PC-3 (cell line): ENCODE measurements around the gene RET. TPM values are rescaled to one million over a fixed set of nuclear protein-coding genes. Genes with fewer than 3 reads are reported as not detected.

ENCODE experiments used
- ATAC-seq: fragments of 200-7000 bp; cut with Tn5 transposase; 2 replicates; pipeline ENCODE4 v1.9.1; 2020; ENCODE audit warnings: mild to moderate bottlenecking, moderate library complexity
- BruUV-seq: library from RNA; stranded (reverse); fragments of 400-500 nt; replicated peaks from 2 replicates; lab custom pipeline; 2021; lab: Mats Ljungman, UMichigan
- CTCF ChIA-PET: fragments of 300-600 bp; sonication (Branson Sonifier 250); formaldehyde crosslinking; loops from one replicate; lab custom pipeline; 2022; ENCODE audit warnings: antibody characterized with exemption; lab: Charles Lee
- POLR2A ChIA-PET: fragments of 300-600 bp; sonication (Branson Sonifier 250); formaldehyde crosslinking; loops from one replicate; lab custom pipeline; 2022; ENCODE audit warnings: antibody characterized with exemption; ENCODE audit not compliant: unreplicated experiment; lab: Charles Lee
- DNase-seq: peaks from one replicate; pipeline ENCODE4 v3.0.0-alpha.2; 2015
- H2AFZ ChIP-seq: fragments of 300-600 bp; sonication (generic); 2 replicates; pipeline ENCODE4 v1.6.0; 2016; ENCODE audit warnings: antibody characterized with exemption, low read length
- H3F3A ChIP-seq: fragments of 300-600 bp; sonication (generic); one replicate; pipeline ENCODE4 v1.6.0; 2017; ENCODE audit warnings: antibody characterized with exemption, low read length, control low read depth, mild to moderate bottlenecking; ENCODE audit not compliant: unreplicated experiment
- H3K27ac ChIP-seq: fragments of 300-600 bp; sonication (generic); 2 replicates; pipeline ENCODE4 v1.5.1; 2016; ENCODE audit warnings: mild to moderate bottlenecking, low read length
- H3K27me3 ChIP-seq: fragments of 300-600 bp; sonication (generic); 2 replicates; pipeline ENCODE4 v1.6.1; 2016; ENCODE audit warnings: low read length, mixed read lengths
- H3K36me3 ChIP-seq: fragments of 300-600 bp; sonication (generic); 2 replicates; pipeline ENCODE4 v1.6.1; 2016; ENCODE audit warnings: low read depth, mixed run types, low read length, mixed read lengths
- H3K4me1 ChIP-seq: fragments of 300-600 bp; sonication (generic); 2 replicates; pipeline ENCODE4 v1.5.1; 2016; ENCODE audit warnings: low read length; ENCODE audit not compliant: insufficient read depth
- H3K4me2 ChIP-seq: fragments of 300-600 bp; sonication (generic); 2 replicates; pipeline ENCODE4 v1.6.0; 2016; ENCODE audit warnings: low read length
- H3K4me3 ChIP-seq: fragments of 300-600 bp; sonication (generic); 2 replicates; pipeline ENCODE4 v1.5.1; 2016; ENCODE audit warnings: mild to moderate bottlenecking, low read length, mixed read lengths
- H3K79me2 ChIP-seq: fragments of 300-600 bp; sonication (generic); 2 replicates; pipeline ENCODE4 v1.6.1; 2017; ENCODE audit warnings: low read length, mixed read lengths
- H3K9ac ChIP-seq: fragments of 300-600 bp; sonication (generic); 2 replicates; pipeline ENCODE4 v1.6.0; 2016; ENCODE audit warnings: mild to moderate bottlenecking, low read length
- H3K9me2 ChIP-seq: fragments of 300-600 bp; sonication (generic); replicated peaks from 2 replicates; pipeline ENCODE4 v1.6.1; 2016; ENCODE audit warnings: mixed run types, low read length, mixed read lengths
- H3K9me3 ChIP-seq: fragments of 300-600 bp; sonication (generic); 2 replicates; pipeline ENCODE4 v1.6.1; 2016; ENCODE audit warnings: low read length, mixed read lengths
- H4K20me1 ChIP-seq: fragments of 300-600 bp; sonication (generic); 2 replicates; pipeline ENCODE4 v1.6.1; 2016; ENCODE audit warnings: low read length, mixed read lengths
- CTCF ChIP-seq: fragments of 300-600 bp; sonication (generic); conservative IDR thresholded peaks from 2 replicates; pipeline ENCODE4 v1.5.1; 2017; ENCODE audit warnings: antibody characterized with exemption, low read depth, mild to moderate bottlenecking, low read length
- EZH2 ChIP-seq: fragments of 300-600 bp; sonication (generic); IDR thresholded peaks from one replicate; pipeline ENCODE4 v1.6.1; 2017; ENCODE audit warnings: antibody characterized with exemption, mild to moderate bottlenecking, low read length; ENCODE audit not compliant: unreplicated experiment
- EZH2phosphoT487 ChIP-seq: fragments of 300-600 bp; sonication (generic); IDR thresholded peaks from 2 replicates; pipeline ENCODE4 v1.6.1; 2018; ENCODE audit warnings: mild to moderate bottlenecking, antibody characterized with exemption, low read length, borderline replicate concordance
- intact Hi-C: fragments of 100-400 bp; cut with micrococcal nuclease; formaldehyde crosslinking; loops from 2 replicates; pipeline ENCODE4 v1.9.0; 2023
- total RNA-seq: library from RNA; depleted of rRNA; stranded (reverse); fragments of >200 nt; gene quantifications from 2 replicates; pipeline ENCODE4 v1.2.3, GENCODE V29; 2014

RET gene
- total RNA-seq, 1 experiment from 2014 or later: not detected

GRCh38 chr10:43035800-43036199, 41.1 kb upstream of the RET start:
- intact Hi-C loops: no loop called here
- POLR2A ChIA-PET: no interaction called here
- Histone ChIP-seq H4K20me1 (no peaks in the 10 kb centered on the region), H3K79me2 (no peaks in the 10 kb centered on the region), H3K9ac (no peak overlapping the region), H3K27ac (no peak overlapping the region), H3K36me3 (no peaks in the 10 kb centered on the region), H3K4me1 (no peaks in the 10 kb centered on the region), H3K27me3 (peaks cover 3% of the 10 kb centered on the region; the same call in 1 of the 2 replicates), H3K4me3 (no peak overlapping the region), H2AFZ (no peak overlapping the region), H3K9me3 (peaks cover 12% of the 10 kb centered on the region), H3K4me2 (no peak overlapping the region), H3K9me2 (no peaks in the 10 kb centered on the region), H3F3A (no peaks in the 10 kb centered on the region)
- DNase-seq (no peak), ATAC-seq (no peak)
- CTCF ChIA-PET: no interaction called here
- TF ChIP-seq CTCF (no peak), EZH2 (no peak), EZH2phosphoT487 (no peak)
- BruUV-seq: no TSS peak

- Histone ChIP-seq H3K4me2 (no peak overlapping the region), H3K27ac (no peak overlapping the region), H3K4me1 (no peaks in the 10 kb centered on the region), H3F3A (no peaks in the 10 kb centered on the region), H2AFZ (no peak overlapping the region), H3K9me2 (no peaks in the 10 kb centered on the region), H4K20me1 (no peaks in the 10 kb centered on the region), H3K9me3 (peaks cover 12% of the 10 kb centered on the region), H3K36me3 (no peaks in the 10 kb centered on the region), H3K9ac (no peak overlapping the region), H3K79me2 (no peaks in the 10 kb centered on the region), H3K4me3 (no peak overlapping the region), H3K27me3 (peaks cover 3% of the 10 kb centered on the region; the same call in 1 of the 2 replicates)
- intact Hi-C loops: no loop called here
- no TSS peak for BruUV-seq
- no peak for ATAC-seq
- no peak for DNase-seq
- TF ChIP-seq CTCF (no peak), EZH2phosphoT487 (no peak), EZH2 (no peak)
- ChIA-PET POLR2A (no interaction called here), CTCF (no interaction called here)
Measured at GRCh38 chr10:43036481-43037428, 40.1 kb upstream of the RET start.

DNA sequence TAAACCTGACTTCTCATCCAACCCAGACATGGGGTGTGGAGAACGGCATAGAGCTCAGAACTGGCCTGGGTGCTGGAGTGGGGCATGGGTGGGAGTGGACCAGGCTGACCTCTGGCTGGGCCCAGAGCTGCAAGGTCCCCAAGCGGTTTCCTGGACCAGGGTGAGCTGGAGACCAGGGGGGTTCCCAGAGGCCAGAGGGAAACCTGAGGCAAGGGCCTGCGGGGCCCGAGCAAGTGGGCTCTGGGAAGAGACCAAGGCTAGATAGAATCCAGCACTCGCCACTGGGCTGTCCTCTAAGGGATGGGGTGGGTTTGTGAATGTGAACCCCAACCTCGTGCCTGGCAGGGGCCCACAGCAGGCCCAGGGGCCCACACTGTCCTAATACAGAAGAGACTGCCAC, 39.4 kb upstream of the RET start:
- POLR2A ChIA-PET: no interaction called here
- no peak overlapping the region for H3K4me3 ChIP-seq
- no peaks in the 10 kb centered on the region for H4K20me1 ChIP-seq
- CTCF ChIA-PET: no interaction called here
- no peak overlapping the region for H2AFZ ChIP-seq
- H3K79me2 ChIP-seq: no peaks in the 10 kb centered on the region
- no peaks in the 10 kb centered on the region for H3F3A ChIP-seq
- H3K9ac ChIP-seq: no peak overlapping the region
- ATAC-seq: no peak
- intact Hi-C loops: no loop called here
- H3K4me2 ChIP-seq: no peak overlapping the region
- no TSS peak for BruUV-seq
- H3K36me3 ChIP-seq: no peaks in the 10 kb centered on the region
- no peaks in the 10 kb centered on the region for H3K9me2 ChIP-seq
- peaks cover 3% of the 10 kb centered on the region; the same call in 1 of the 2 replicates for H3K27me3 ChIP-seq
- peaks cover 12% of the 10 kb centered on the region for H3K9me3 ChIP-seq
- DNase-seq: no peak
- no peak overlapping the region for H3K27ac ChIP-seq
- TF ChIP-seq EZH2: no peak
- TF ChIP-seq CTCF: no peak
- TF ChIP-seq EZH2phosphoT487: no peak
- no peaks in the 10 kb centered on the region for H3K4me1 ChIP-seq
